ENCODE data around the gene SCRN1.
"Not testable (repeated sequence)": the region's sequence is repeated elsewhere in the genome, so short reads cannot be mapped to it uniquely, and the experiment has no call there.

The SCRN1 gene

GRCh38 chr7:29924006-29924405, 65.6 kb downstream of the SCRN1 start:
- DNase-seq = no peak

GRCh38 chr7:29922921-29923700, 66.5 kb downstream of the SCRN1 start:
- DNase-seq = no peak

GRCh38 chr7:29921404-29922010, 68.1 kb downstream of the SCRN1 start:
- no peak for DNase-seq

GRCh38 chr7:29920491-29920890, 69.1 kb downstream of the SCRN1 start:
- no peak for DNase-seq

GRCh38 chr7:29919790-29920189, 69.8 kb downstream of the SCRN1 start:
- DNase-seq = no peak

GRCh38 chr7:29918850-29919249, 70.8 kb downstream of the SCRN1 start:
- no peak for DNase-seq

- no peak for DNase-seq
These were observed 72.0 kb downstream of the SCRN1 start for GRCh38 chr7:29917641-29918040.

- no peak for DNase-seq
These were observed 74.0 kb downstream of the SCRN1 start for GRCh38 chr7:29915481-29916215.

GRCh38 chr7:29914180-29914579, 75.4 kb downstream of the SCRN1 start:
- DNase-seq = no peak

GRCh38 chr7:29906200-29907022, 83.2 kb downstream of the SCRN1 start:
- no peak for DNase-seq

GRCh38 chr7:29900745-29901144, 88.9 kb downstream of the SCRN1 start:
- no peak for DNase-seq

- DNase-seq = no peak
These were observed 91.3 kb downstream of the SCRN1 start for GRCh38 chr7:29898301-29898700.

- no peak for DNase-seq
These were observed 92.8 kb downstream of the SCRN1 start for GRCh38 chr7:29896685-29897411.

GRCh38 chr7:29895559-29895958, 94.0 kb downstream of the SCRN1 start:
- DNase-seq = no peak

GRCh38 chr7:29894256-29894655, 95.3 kb downstream of the SCRN1 start:
- no peak for DNase-seq

- DNase-seq = no peak
These were observed 96.1 kb downstream of the SCRN1 start for GRCh38 chr7:29893351-29893965.

GRCh38 chr7:29892231-29892630, 97.4 kb downstream of the SCRN1 start:
- no peak for DNase-seq

GRCh38 chr7:29891766-29892165, 97.8 kb downstream of the SCRN1 start:
- no peak for DNase-seq

- not testable (repeated sequence) for DNase-seq
These were observed 98.8 kb downstream of the SCRN1 start for GRCh38 chr7:29890786-29891185.

GRCh38 chr7:29890251-29890650, 99.3 kb downstream of the SCRN1 start:
- no peak for DNase-seq

GRCh38 chr7:29889288-29889687, 100.3 kb downstream of the SCRN1 start:
- DNase-seq = no peak

- no peak for DNase-seq
These were observed 101.6 kb downstream of the SCRN1 start for GRCh38 chr7:29888006-29888405.

Measured in stimulated activated CD4-positive, alpha-beta T cell treated with anti-CD3 and anti-CD28 coated beads, Interleukin-4, amount 100 ng/mL, for 1 hour (primary cell).